ENCODE results near the gene STAC3. TPM values are rescaled to one million over a fixed set of nuclear protein-coding genes. Genes with fewer than 3 reads are reported as not detected.

The STAC3 gene
- total and polyA plus RNA-seq, 2 of the 13 experiments (the other 11 are each of a cell fraction or from before 2014, with no cell fraction given): 0.18 to 0.22 TPM

GRCh38 chr12:57214398-57214781, 36.6 kb downstream of the STAC3 start (continued):
- no peak for TF ChIP-seq HNF1A (IDR thresholded peaks at IDR 0.05; ENCODE audit: low read depth)
- no peak for TF ChIP-seq HNF1A (CRISPR knock-in tag; IDR thresholded peaks at IDR 0.05; ENCODE audit: borderline replicate concordance)
- TF ChIP-seq PHB2 (IDR thresholded peaks at IDR 0.05; ENCODE audit: partially characterized antibody): no peak
- no peak; the same call in 1 of the 2 replicates for TF ChIP-seq MAX (IDR thresholded peaks at IDR 0.05)
- TF ChIP-seq CEBPG (CRISPR knock-in tag; IDR thresholded peaks at IDR 0.05): no peak
- TF ChIP-seq POLR2A (IDR thresholded peaks at IDR 0.05; ENCODE audit: insufficient read depth in 1 of 2, low read depth in 2 of 2, low read length in 2 of 2): peak in 1 of 2 experiments; percentile 29; a peak in 1 of 4 replicates
- TF ChIP-seq ZNF543 (CRISPR knock-in tag; IDR thresholded peaks at IDR 0.05): no peak
- TF ChIP-seq ZNF350 (CRISPR knock-in tag; IDR thresholded peaks at IDR 0.05; ENCODE audit: borderline replicate concordance, low read depth): no peak
- no peak for TF ChIP-seq POGZ (CRISPR knock-in tag; IDR thresholded peaks at IDR 0.05)
- TF ChIP-seq MED8 (CRISPR knock-in tag; IDR thresholded peaks at IDR 0.05; ENCODE audit: insufficient replicate concordance): no peak
- no peak for TF ChIP-seq CREB1 (IDR thresholded peaks at IDR 0.05)
- no peak for TF ChIP-seq CREB1 (CRISPR knock-in tag; IDR thresholded peaks at IDR 0.05)
- no peak for TF ChIP-seq MYNN (CRISPR knock-in tag; IDR thresholded peaks at IDR 0.05; ENCODE audit: low read depth)
- TF ChIP-seq MZF1 (CRISPR knock-in tag; IDR thresholded peaks at IDR 0.05; ENCODE audit: borderline replicate concordance): no peak
- TF ChIP-seq ZFAT (CRISPR knock-in tag; conservative IDR thresholded peaks at IDR 0.05): no peak
- TF ChIP-seq JDP2 (CRISPR knock-in tag; IDR thresholded peaks at IDR 0.05; ENCODE audit: borderline replicate concordance): no peak
- 0 out of 2 replicates have a peak, but pooled peaks have one; percentile 64 for TF ChIP-seq PCBP1 (IDR thresholded peaks at IDR 0.05; ENCODE audit: borderline replicate concordance, low read depth, low read length)
- no peak for TF ChIP-seq TFE3 (CRISPR knock-in tag; IDR thresholded peaks at IDR 0.05)
- no peak for TF ChIP-seq TRIM24 (CRISPR knock-in tag; IDR thresholded peaks at IDR 0.05)
- no peak for TF ChIP-seq ZFP36L2 (CRISPR knock-in tag; IDR thresholded peaks at IDR 0.05)
- no peak for TF ChIP-seq ZFP36 (IDR thresholded peaks at IDR 0.05; ENCODE audit: borderline replicate concordance, low read depth, low read length, partially characterized antibody)
- no peak for TF ChIP-seq ZBTB34 (CRISPR knock-in tag; IDR thresholded peaks at IDR 0.05)
- peak; percentile 63; the same call in 1 of the 2 replicates for TF ChIP-seq POLR2G (IDR thresholded peaks at IDR 0.05; ENCODE audit: low read depth, low read length)
- TF ChIP-seq ZNF557 (CRISPR knock-in tag; IDR thresholded peaks at IDR 0.05): no peak
